NCI-H82 treated with DMSO at 0.1 percent for 48 hours (cell line): ENCODE data around the gene LMF1.
"Not testable (repeated sequence)": the region's sequence is repeated elsewhere in the genome, so short reads cannot be mapped to it uniquely, and the experiment has no call there.

Experiments used
- DNase-seq: peaks from one replicate; lab custom pipeline; 2025; ENCODE audit not compliant: unreplicated experiment; lab: John Stamatoyannopoulos, UW

The LMF1 gene

DNA sequence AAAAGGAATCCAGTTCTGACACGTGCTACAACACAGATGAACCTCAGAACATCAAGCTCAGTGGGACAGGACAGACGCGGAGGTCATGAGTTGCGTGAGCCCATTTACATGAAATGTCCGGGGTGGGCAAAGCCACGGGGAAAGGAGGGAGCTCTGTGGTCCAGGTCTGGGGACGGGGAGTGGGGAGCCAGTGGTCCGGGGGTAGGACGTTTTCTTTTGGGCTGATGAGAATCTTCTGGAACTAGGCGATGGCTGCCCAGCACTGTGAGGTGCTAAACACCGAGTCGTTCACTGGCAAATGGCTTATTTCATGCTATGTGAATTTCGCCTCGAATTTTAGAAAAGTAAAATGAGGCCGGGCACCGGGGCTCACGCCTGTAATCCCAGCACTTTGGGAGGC, 2.6 kb upstream of the LMF1 start:
- DNase-seq: no peak

DNA sequence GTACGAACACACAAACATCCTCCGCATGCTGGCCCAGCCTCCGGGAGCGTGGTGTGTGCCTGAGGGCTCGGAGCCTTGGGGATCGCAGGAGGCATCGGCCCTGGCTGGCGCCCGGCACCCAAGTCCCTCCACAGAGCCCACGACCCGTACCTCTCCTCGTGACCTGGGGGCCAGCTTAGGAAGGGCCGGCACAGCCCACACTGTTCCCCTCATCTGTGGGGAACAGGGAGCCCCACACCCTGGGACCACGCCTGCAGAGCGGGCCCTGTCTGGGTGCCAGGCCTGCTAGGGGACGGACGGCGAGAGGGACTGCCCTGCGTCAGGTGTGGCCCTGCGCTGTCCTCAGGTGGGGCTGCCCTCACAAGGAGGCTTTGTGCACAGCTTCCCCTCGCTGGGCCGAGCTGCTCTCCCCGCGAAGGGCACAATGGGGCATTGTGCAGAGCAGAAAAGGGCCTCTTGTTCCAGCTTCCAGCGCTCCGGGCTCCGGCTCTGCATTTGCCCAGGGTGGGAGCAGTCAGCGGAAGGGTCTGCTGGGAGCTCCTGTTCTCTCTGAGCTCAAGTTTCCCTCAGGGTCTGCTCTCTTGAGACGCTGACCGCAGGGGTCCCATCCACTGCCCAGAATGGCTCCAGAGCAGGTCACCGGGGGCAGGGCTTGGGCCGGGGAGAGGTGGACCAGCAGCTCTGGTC, 1.7 kb upstream of the LMF1 start:
- no peak for DNase-seq

DNA sequence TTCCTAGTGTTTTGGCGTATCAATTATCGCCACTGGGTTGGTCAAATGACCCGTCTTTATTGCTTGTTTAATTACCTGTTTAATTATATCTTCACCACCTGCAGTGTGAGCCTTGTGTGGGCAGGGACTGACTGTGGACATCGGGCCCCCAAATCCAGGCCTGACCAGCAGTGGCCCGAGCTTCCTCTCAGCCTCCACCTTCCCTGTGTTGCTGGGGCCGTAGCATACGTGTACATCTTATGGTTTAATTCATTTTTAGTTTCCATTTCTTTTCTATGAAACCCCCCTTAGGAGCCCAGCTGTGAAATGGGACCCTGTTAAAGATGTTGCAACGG, 1.2 kb upstream of the LMF1 start:
- no peak for DNase-seq

DNA sequence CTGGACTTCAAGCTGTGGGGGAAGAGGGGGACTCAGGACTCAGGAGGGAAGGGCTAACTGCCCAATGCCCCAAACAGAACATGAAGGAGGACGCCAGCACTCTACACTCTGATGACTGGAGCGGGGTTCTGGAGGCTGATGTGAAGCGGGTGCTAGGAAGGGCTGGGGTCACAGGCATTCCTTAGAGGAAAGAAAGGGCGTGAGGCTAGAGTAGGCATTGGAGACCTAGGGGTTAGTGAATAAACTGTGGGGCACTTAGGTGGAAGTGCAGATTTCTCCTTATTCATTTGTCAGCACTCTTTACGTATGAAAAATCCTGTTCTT, 760 bp upstream of the LMF1 start:
- no peak for DNase-seq

DNA sequence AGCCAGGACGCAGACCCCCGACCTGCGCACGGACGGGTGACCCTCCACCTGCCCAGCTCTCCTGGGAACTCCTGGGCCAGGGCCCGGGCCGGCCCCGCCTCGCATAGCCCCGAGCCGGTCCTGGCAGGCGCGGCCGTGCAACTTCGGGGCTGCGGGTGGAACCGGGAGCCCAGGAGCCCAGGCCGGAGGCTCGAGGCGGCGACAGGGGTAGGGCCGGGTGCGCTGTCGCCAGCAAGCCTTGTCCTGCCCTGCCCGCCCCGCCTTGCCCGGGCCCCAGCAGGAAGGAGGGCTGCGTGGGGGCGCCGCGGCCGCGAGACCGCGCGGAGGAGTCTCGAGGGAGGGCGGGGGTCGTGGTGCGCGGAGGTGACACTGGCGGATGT, 408 bp downstream of the LMF1 start:
- DNase-seq: no peak

DNA sequence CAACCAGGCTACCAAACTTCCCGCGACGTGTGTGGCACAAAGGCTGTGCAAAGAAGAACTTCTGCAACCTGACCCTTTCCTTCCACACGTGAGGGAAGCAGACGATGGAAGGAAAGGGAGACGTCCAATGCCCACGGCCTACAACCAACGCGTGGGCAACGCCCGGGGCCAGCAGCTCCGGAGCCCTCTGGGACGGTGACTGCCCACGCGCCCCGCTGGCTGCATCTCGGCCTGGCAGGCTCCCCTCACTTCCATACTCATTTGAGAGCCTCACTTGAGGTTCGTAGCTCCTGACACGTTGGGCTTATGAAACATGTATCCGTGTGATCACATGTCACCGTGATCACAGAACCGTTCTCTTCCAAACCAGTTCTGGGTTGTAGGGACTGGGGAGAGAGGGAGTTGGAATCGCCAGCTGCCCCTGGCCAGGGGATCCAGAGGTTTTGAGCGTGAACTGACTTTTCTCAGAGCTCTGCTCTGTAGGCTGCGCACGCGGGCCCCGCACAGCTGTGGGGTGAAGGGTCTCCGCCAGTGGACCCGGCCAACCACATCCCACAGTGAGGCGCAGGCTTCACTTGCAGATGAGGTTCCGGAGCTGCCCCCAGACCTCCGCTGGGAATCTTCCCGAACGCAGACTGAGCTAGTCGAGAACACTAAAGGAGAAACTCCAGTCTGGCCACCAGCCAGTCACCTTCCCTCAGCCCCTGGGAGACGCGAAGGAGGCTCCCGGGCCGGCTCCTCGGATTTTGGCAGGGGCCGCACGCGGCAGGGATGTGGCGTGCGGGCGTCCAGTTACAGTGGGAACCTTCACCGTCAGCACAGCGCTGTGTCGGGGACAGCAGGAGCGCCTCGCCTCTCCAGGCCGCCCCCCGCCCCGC, 1.0 kb downstream of the LMF1 start:
- no peak for DNase-seq

DNA sequence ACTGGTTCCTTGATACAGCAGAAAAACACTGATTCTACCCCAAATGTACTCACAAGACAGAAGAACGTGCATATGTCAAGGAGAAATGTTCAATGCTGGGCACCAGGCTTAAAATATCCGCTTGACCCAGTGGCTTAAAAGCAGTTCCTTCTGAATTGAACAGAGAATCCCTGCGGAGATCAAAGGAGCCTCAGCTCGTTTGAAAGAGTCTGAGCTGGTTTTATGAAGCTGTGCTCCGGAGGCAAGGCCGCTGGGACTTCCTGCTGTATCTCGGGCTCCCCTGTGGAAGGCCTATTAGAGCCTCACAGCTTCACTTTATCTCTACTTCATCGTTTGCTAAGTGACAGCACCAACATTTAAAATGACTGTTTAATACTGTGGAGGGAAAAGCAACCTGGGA, 2.2 kb downstream of the LMF1 start:
- no peak for DNase-seq

DNA sequence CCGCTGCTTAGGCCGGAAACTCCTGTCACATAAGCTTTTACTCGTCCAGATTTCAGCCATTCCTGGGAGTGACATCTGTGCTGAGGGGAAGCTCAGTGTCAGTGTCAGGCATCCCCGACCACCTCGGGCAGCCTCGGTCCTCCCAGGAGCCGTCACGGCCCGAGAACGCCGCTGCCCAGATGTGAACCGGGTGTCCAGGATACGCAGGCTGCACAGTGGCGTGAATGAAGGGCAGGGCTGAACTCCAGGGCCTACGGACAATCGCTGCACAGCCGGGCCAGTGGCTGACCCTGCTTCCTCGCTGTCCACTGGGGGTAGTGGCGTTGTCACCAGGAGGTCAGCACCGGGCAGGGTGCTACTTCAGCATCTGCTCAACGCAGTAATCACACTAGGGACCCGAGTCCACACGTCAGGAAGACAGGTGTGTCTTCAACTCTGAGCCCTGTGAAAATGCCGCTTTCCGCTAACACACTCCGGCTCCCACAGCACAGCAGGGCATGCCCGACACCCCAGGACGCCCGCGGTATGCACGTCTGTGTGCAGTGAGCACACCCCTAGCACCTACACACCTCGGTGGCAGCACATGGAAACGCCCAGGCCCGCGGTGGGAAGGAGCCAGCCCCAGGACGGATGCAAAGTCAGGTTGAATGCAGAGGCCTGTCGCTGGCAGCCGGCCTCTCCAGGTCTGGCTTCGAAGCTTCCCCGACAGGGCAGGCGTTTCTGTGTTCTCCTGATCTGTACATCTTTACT, 3.1 kb downstream of the LMF1 start:
- no peak for DNase-seq

DNA sequence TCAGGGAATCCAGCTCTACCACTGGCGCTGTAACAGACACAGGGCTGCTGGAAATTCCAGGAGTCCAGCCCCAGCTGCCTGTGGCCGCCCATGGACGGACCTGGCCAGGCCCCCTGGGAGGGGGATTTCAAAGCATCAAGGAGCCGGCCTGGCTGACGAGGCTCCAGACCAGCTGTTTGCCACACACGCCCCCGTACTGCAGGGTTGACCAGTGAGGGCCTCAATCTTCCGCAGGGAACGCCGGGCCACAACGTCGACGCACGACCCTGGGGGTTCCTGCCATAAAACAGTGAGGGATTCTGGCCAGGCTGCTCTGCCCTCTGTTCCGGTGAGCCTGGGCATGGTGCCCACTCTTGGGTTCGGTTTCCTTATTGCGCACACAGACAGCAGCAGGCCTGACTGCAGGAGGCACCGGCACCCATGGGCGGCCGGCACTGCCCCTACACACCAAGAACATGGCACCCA, 3.7 kb downstream of the LMF1 start:
- DNase-seq: no peak

DNA sequence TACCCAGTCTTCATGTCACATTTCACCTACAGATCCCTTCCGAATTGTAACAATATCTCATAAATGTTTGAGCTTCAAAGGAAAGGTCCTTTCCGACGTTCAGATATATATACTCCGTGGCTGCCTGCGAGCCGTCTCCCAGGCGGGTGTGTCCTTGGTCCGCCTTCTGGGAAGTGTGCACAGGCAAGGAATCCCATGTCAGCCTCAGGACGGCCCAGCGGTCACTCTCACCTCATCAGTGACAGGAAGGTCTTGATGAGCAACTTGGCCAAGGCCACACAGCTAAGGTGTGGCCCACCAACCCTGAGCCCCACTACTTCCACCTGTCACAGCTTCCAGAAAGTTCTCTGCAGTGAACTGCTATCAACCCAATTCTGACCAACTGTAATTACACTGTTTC, 4.3 kb downstream of the LMF1 start:
- DNase-seq: no peak

DNA sequence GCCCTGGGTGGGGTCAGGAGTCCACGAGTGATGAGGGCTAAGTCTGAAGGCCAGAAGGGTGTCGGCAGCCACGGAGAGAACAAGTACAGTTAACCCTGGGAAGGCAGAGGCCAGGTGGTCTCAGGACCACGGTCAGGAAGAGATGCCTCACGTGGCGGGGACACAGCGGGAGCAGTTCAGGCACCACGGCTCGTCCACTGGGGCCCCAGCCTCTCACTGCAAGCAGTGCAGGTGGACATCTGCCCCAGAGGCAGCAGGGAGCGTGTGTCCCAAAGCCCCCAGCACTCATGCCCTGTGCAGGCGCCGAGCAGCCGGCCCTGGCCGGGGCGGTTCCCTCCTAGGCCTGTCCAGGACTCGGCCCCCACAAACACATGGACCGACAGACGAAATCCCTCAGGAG, 4.7 kb downstream of the LMF1 start:
- DNase-seq: no peak

DNA sequence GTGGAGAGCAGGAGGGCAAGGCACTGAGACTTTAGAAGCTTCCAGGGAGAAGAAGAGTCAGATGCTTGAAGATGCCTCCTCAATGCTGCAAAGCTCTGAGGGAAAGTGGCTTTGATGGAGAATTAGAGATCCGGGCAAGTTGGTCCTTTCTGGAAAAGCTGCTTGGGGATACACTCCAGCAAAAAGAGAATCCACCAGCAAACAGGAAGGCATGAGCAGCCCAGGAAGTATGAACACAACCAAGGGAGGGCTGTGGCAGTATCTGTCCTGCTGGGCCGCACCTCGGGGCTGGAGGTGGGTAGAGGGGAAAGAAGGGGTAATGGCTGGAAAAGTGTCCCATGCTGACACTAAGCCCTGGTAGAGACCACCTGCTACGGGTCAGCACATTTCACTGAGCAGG, 5.3 kb downstream of the LMF1 start:
- DNase-seq: no peak

DNA sequence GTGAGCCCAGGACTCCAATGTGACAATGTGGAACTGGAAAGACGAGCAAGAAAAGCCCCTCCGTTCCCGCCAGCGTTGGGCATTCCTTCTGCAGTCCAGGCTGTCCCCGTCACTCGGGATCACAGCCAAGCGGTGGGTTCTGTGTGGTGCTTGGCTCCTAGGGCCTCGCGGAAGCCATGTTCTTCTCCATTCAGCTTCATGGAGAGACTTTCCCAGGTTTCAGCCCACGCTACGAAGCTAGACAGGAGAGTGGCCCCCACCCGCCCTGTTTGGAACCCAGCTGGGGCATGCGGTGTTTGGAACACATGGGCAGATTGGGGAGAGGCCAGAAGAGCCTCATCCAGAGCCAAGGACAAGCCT, 5.8 kb downstream of the LMF1 start:
- no peak for DNase-seq

DNA sequence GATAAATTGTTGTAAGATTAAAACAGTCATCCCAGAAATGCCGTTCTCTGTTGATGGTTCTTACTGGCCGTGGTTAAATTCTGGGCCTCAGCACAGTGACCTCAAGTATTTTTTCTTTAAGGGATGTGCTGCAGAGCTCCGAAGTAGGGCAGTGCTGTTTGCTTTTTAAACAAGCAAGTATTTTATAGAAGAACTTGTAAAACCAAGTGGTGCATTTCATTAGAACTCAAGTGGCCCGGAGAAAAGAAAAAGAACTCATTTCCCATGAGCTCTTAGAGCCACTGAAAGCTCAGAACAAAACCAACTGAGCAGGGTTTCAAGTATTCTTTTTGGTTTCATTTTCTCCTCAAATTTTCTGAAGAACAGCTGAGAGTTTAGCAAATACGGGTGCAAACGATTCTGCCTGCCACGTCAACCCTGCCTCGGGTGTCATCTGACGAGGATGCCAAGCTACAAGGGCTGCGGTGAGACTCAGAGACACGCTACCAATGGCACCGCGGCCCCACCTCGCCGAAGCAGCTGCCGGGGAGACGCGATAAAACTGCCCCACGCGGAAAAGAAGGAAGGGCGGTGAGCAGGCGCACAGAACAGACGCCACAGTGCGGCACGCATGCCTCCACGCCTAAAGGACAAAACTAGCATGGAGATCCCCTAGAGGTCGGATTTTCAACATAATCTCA, 6.3 kb downstream of the LMF1 start:
- DNase-seq: no peak

DNA sequence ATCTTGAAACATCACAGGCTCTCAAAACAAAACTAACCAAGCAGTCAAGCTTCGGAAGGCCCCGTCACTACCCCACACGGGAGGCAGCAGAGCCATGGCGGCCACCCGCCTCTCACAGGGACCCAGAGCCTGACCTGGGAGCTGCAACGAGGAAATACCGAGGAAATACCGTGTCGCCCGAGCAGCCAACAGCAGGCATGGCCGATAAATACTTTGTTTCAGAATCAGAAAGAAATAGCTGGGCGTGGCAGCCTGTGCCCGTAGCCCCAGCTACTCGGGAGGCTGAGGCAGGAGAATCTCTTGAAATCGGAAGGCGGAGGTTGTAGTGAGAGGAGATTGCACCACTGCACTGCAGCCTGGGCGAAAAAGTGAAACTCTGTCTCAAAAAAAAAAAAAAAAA, 6.9 kb downstream of the LMF1 start:
- no peak for DNase-seq

DNA sequence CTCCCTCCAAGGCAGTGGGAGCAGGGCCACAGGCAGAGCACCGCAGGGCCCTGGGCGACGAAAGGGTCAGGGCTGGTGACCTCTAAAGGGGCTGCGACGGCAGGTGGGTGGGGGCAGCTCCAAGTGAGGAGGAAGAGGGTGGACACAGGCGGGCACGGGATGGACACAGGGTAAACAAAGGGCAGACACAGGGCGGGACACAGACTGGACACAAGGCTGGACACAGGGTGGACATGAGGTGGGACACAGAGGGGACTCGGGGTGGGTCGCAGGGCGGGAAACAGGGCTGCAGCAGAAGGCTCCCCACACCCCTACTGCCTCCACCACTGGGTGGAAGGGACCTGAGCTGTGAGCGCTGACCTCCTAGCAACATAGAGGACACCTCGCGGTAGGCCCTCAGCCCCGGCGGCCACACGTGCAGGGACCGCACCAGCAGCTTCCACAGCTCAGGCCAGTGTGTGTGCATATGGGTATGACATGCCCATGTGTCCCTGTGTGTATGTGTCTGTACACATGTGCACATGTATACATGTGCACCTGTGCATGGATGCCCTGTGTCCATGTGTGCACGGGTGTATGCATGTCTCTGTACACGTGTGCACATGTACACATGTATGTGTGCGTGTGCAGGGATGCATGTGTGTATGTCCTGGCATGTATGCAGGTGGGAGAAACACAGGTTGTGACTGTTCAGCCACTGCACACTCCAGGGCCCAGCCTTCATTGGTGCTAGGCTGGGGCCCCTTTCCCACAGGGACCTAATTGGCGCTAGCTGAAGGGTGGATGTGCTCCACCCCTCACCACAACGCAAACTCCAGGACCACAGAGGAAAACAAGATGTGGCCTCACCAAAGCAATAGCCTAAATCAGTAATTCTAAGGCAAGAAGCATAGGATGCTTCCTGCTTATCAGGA, 7.6 kb downstream of the LMF1 start:
- no peak for DNase-seq

DNA sequence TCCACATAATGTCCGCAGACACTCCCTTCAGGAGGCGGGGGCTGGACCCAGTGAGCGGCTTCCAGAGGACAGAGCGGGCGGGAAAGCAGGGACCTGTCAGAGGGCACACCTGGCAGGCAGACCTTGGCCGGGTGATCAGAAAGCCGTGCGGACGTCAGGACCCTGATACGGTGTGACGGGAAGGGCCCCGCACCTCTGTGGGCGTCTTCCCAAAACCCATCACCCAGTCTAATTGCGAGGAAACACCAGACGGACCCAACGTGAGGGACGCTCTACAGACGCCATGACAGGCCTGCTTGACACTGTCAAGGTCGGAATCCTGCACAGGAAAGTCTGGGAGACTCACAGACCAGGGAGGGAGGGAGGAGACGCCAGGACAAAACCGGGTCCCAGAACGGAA, 8.4 kb downstream of the LMF1 start:
- no peak for DNase-seq

DNA sequence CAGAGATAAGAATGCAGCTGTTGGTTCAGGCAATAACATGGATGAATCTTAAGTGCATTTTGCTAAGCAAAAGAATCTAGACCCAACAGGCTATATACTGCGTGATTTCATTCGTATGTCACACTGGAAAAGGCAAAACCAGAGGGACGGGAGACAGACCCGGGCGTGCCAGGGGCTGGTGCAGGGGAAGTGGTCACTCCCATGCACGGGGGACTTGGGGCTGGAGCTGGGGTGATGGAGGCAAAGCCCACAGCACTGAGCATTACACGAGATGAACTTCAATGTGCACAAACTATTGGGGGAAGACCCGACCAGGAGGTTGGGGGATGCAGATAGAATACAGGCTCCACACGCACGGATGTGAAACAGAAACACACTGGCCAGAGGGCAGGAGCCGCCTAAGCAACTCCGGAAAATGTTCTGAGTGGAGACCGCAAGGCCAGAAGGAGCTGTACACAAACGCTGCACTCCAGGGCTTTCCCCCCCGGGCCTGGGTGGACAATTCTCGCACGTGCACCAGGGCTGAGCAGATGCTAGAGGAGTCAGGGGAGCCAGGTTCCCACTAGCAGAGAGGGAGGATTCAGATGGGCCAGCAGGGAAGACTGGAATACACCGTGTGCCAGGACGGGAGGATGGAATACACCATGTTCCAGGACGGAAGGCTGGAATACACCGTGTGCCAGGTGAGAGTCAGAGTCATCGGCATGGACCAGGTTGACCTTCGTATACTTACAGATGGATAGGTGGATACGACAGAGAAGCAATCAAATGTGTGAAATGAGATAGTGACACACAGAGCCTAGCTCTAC, 11.3 kb downstream of the LMF1 start:
- DNase-seq: no peak

DNA sequence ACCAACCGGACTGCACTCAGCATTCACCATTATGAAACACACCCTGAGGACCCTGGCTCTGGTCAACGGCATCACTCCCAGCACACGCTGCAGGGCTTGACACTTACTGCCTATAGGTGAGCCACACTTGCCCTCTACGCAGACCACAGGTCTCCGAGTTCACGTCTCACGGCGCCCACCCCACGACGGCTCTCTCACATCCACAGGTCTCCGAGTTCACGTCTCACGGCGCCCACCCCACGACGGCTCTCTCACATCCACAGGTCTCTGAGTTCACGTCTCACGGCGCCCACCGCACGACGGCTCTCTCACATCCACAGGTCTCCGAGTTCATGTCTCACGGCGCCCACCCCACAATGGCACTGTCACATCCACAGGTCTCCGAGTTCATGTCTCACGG, 15.0 kb downstream of the LMF1 start:
- not testable (repeated sequence) for DNase-seq

DNA sequence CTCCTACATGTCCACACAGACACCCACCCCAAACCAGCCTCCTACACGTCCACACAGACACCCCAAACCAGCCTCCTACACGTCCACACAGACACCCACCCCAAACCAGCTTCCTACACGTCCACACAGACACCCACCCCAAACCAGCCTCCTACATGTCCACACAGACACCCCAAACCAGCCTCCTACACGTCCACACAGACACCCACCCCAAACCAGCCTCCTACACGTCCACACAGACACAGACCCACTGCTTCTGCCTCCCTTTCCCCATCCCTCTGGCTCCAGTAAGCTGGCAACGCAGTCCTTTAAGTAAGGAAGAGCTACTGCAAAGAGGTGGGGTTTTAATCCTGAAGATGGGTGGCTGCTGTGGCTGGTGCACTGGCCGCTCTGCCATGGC, 17.0 kb downstream of the LMF1 start:
- DNase-seq: not testable (repeated sequence)
